ENCODE measurements around the gene BCL2L14.

DNA sequence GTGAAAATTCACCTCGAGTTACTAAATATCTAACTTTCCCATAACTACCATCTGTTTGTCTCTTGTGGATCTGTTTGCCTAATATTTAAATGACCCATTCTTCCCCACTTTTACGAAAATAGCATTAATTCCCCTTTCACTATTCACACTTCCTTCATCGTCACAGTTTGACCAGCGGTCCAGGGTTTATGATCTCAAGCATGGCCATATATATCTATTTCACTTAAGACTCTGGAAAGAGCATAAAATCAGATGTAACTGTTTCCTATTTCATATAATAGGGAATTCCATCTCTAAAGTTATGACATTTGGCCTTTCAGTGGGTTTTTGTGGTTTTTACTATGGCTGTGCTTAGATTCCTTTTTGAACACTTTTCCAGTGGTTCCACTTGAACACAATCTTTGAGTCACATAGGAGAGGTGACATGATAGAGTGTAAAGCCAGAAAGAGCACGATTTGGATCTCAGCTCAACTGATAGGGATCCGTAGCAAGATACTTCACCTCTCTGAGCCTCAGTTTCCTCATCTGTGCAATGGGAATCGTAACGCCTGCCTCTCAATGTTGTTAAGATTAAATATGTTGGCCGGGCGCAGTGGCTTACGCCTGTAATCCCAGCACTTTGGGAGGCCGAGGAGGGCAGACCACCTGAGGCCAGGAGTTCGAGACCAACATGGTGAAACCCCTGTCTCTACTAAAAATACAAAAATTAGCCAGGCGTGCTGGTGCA, 754 bp upstream of the BCL2L14 start:
- TF ChIP-seq EZH2phosphoT487 (IDR thresholded peaks at IDR 0.05; ENCODE audit: borderline replicate concordance, low read length) = no peak
- TF ChIP-seq, protein P1, sequence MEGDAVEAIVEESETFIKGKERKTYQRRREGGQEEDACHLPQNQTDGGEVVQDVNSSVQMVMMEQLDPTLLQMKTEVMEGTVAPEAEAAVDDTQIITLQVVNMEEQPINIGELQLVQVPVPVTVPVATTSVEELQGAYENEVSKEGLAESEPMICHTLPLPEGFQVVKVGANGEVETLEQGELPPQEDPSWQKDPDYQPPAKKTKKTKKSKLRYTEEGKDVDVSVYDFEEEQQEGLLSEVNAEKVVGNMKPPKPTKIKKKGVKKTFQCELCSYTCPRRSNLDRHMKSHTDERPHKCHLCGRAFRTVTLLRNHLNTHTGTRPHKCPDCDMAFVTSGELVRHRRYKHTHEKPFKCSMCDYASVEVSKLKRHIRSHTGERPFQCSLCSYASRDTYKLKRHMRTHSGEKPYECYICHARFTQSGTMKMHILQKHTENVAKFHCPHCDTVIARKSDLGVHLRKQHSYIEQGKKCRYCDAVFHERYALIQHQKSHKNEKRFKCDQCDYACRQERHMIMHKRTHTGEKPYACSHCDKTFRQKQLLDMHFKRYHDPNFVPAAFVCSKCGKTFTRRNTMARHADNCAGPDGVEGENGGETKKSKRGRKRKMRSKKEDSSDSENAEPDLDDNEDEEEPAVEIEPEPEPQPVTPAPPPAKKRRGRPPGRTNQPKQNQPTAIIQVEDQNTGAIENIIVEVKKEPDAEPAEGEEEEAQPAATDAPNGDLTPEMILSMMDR (conservative IDR thresholded peaks at IDR 0.05; ENCODE audit: low read depth, low read length) = no peak
